Tibial nerve (tissue), 4 donors: Measurements from ENCODE around the gene C4orf46. TPM values are rescaled to one million over a fixed set of nuclear protein-coding genes. Genes with fewer than 3 reads are reported as not detected.

Experiments
- DNase-seq, 2 donors: peaks; one replicate each; pipeline ENCODE4 v3.0.0-alpha.2; 2019; ENCODE audit warnings: low spot score in 2 of 2
- H3K27ac ChIP-seq, 4 donors: fragments of 200-600 bp; sonication (generic) in 3 of 4; one replicate each; pipeline ENCODE4 v1.5.1; 2017 to 2019; ENCODE audit warnings: mild to moderate bottlenecking in 1 of 4
- H3K27me3 ChIP-seq, 2 donors: fragments of 200-600 bp; sonication (generic) in 1 of 2; one replicate each; pipeline versions ENCODE4 v1.5.1 to v1.6.0; 2017 to 2019
- H3K36me3 ChIP-seq, 3 donors: fragments of 200-600 bp; sonication (generic); one replicate each; pipeline ENCODE4 v1.5.1; 2018 to 2019
- H3K4me1 ChIP-seq, 4 donors: fragments of 200-600 bp; sonication (generic) in 3 of 4; one replicate each; pipeline ENCODE4 v1.5.1; 2017 to 2019
- H3K4me3 ChIP-seq, 4 donors: fragments of 200-600 bp; sonication (generic) in 3 of 4; one replicate each; pipeline ENCODE4 v1.5.1; 2017 to 2019; ENCODE audit warnings: mild to moderate bottlenecking in 1 of 4, moderate library complexity in 1 of 4
- H3K9me3 ChIP-seq, 4 donors: fragments of 200-600 bp; sonication (generic) in 3 of 4; one replicate each; pipeline ENCODE4 v1.5.1; 2017 to 2019
- EP300 ChIP-seq, 2 donors: sonication (generic); formaldehyde crosslinking; IDR thresholded peaks; one replicate each; pipeline ENCODE4 v1.6.1; 2017; ENCODE audit warnings: antibody characterized with exemption in 2 of 2, mild to moderate bottlenecking in 1 of 2
- POLR2A ChIP-seq, 2 donors: fragments of 450-650 bp; IDR thresholded peaks; one replicate each; pipeline ENCODE4 v1.6.1; 2017; ENCODE audit warnings: antibody characterized with exemption in 2 of 2, mild to moderate bottlenecking in 2 of 2, moderate library complexity in 2 of 2
- WGBS, 2 donors: methylation state at CpG; one replicate each; pipeline ENCODE4 v1.1.5; 2018; 5-methylcytosine and 5-hydroxymethylcytosine counted together
- total RNA-seq, 4 donors: library from RNA; depleted of rRNA; stranded (reverse); fragments of >200 nt; gene quantifications; one replicate each; pipeline ENCODE4 v1.1.0, GENCODE V29; 2016
- TF ChIP-seq, protein P1 (sequence below), 5 experiments: fragments of 200-600 bp in 3 of 5; fragments of 450-650 bp in 2 of 5; sonication (generic) in 3 of 5; IDR thresholded peaks; one replicate each; pipeline ENCODE4 v1.5.1; 2016 to 2019; ENCODE audit warnings: antibody characterized with exemption in 5 of 5, mild to moderate bottlenecking in 3 of 5, moderate library complexity in 2 of 5

Gene C4orf46
- total RNA-seq, 4 donors from 2014 or later: 1.3 to 4.5 (median 2.9) TPM

DNA sequence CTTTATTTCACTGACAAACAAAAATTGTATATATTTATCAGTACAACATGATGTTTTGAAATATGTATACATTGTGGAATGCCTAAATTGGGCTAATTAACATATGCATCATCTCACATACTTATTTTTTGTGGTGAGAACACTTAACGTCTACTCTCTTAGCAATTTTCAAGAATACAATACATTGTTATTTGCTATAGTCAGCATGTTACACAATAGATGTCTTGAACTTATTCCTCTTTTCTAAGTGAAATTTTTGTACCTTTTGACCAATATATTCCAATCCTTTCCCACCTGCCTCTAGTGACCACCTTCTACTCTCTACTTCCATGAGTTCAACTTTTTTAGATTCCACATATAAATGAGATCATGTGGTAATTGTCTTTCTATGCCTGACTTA lies 35.1 kb downstream of the C4orf46 start:
- DNase-seq: no peak
- Histone ChIP-seq H3K4me3 (no peak overlapping the region), H3K4me1 (no peaks in the 10 kb centered on the region), H3K27me3 (no peaks in the 10 kb centered on the region), H3K36me3 (no peaks in the 10 kb centered on the region), H3K27ac (no peak overlapping the region), H3K9me3 (no peaks in the 10 kb centered on the region)
- 63 to 65% methylated on average over 1 of the region's 1 CpG for WGBS, 2 donors
- TF ChIP-seq, protein P1, sequence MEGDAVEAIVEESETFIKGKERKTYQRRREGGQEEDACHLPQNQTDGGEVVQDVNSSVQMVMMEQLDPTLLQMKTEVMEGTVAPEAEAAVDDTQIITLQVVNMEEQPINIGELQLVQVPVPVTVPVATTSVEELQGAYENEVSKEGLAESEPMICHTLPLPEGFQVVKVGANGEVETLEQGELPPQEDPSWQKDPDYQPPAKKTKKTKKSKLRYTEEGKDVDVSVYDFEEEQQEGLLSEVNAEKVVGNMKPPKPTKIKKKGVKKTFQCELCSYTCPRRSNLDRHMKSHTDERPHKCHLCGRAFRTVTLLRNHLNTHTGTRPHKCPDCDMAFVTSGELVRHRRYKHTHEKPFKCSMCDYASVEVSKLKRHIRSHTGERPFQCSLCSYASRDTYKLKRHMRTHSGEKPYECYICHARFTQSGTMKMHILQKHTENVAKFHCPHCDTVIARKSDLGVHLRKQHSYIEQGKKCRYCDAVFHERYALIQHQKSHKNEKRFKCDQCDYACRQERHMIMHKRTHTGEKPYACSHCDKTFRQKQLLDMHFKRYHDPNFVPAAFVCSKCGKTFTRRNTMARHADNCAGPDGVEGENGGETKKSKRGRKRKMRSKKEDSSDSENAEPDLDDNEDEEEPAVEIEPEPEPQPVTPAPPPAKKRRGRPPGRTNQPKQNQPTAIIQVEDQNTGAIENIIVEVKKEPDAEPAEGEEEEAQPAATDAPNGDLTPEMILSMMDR (IDR thresholded peaks at IDR 0.05): no peak
- TF ChIP-seq POLR2A (IDR thresholded peaks at IDR 0.05): no peak
- no peak for TF ChIP-seq EP300 (IDR thresholded peaks at IDR 0.05)

GRCh38 chr4:158630893-158631292 lies 40.8 kb downstream of the C4orf46 start:
- TF ChIP-seq, protein P1 (IDR thresholded peaks at IDR 0.05): no peak
- TF ChIP-seq POLR2A (IDR thresholded peaks at IDR 0.05): no peak
- no peak for TF ChIP-seq EP300 (IDR thresholded peaks at IDR 0.05)
- 30 to 31% methylated on average over 1 of the region's 1 CpG for WGBS, 2 donors

DNA sequence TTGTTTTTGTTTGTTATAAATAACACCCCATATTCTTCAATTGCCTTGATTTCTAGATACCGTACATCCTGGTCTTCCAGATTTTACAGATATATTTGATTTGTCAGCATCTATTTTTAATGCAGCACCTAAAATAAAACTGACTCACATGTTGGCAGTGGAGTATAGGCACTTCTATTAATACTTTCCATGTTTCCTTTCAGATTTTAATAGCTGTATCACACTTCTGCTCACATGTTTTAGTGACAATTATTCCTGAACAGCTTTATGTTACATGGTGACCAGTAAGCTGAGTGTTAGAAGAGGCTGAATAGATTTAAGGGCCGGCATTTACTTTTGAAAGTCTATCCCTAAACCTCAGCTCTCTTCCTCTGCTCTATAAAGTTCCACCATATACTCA lies 46.1 kb downstream of the C4orf46 start:
- Histone ChIP-seq H3K27me3 (no peaks in the 10 kb centered on the region), H3K36me3 (no peaks in the 10 kb centered on the region), H3K9me3 (no peaks in the 10 kb centered on the region), H3K27ac (no peak overlapping the region), H3K4me1 (peaks cover 0 to 4% (median 0%) of the 10 kb centered on the region in 4 donors), H3K4me3 (no peak overlapping the region)
- 67 to 70% methylated on average over 2 of the region's 2 CpGs for WGBS, 2 donors
- no peak for TF ChIP-seq EP300 (IDR thresholded peaks at IDR 0.05)
- TF ChIP-seq, protein P1 (IDR thresholded peaks at IDR 0.05): no peak
- no peak for TF ChIP-seq POLR2A (IDR thresholded peaks at IDR 0.05)
- DNase-seq: no peak

More at GRCh38 chr4:158630893-158631292, 40.8 kb downstream of the C4orf46 start:
- no peak for DNase-seq
- Histone ChIP-seq H3K36me3 (no peaks in the 10 kb centered on the region), H3K27ac (no peak overlapping the region), H3K4me3 (no peak overlapping the region), H3K4me1 (no peaks in the 10 kb centered on the region), H3K9me3 (no peaks in the 10 kb centered on the region), H3K27me3 (no peaks in the 10 kb centered on the region)

DNA sequence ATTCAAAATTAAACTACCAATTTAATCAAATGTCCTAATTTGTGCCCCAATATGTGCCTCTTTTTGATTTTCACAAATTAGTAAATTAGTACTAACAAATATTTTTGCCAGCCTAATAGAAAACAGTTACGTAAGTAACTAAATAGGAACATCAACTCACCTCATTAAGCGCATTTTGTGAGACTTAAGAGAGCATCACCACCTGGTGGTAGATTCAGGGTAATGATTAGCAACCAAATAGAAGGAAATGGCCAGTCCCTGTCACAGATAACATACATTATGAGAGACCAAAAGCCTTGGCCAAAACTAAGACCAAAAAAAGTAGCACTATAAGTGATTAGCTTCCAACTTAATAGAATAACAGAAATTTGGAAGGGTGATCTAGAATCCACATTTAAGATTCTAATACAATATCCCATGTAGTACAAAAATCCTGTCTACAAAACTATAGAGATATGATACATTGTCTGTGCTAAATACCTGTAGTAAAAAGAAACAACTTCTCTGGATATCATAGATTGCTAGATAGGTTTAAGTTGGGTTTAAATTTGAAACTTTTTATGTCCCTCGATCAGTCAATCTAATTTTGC lies 46.7 kb downstream of the C4orf46 start:
- 36 to 45% methylated on average over 3 of the region's 3 CpGs for WGBS, 2 donors
- no peaks in the 10 kb centered on the region for H3K36me3 ChIP-seq
- H3K27me3 ChIP-seq: no peaks in the 10 kb centered on the region
- TF ChIP-seq EP300 (IDR thresholded peaks at IDR 0.05) (no peak), POLR2A (IDR thresholded peaks at IDR 0.05) (no peak)
- TF ChIP-seq, protein P1 (IDR thresholded peaks at IDR 0.05): peak; percentile 46 to 77 (median 50)
- peaks cover 0 to 4% (median 0%) of the 10 kb centered on the region in 4 donors for H3K4me1 ChIP-seq
- no peaks in the 10 kb centered on the region for H3K9me3 ChIP-seq
- no peak overlapping the region for H3K4me3 ChIP-seq
- peak in 1 of 2 donors; percentile 57 for DNase-seq
- no peak overlapping the region for H3K27ac ChIP-seq

GRCh38 chr4:158622251-158622650 lies 49.4 kb downstream of the C4orf46 start:
- Histone ChIP-seq H3K4me3 (no peak overlapping the region), H3K4me1 (peaks cover 0 to 4% (median 0%) of the 10 kb centered on the region in 4 donors), H3K36me3 (no peaks in the 10 kb centered on the region), H3K9me3 (no peaks in the 10 kb centered on the region), H3K27ac (no peak overlapping the region), H3K27me3 (no peaks in the 10 kb centered on the region)
- no peak for TF ChIP-seq POLR2A (IDR thresholded peaks at IDR 0.05)
- TF ChIP-seq EP300 (IDR thresholded peaks at IDR 0.05): no peak
- TF ChIP-seq, protein P1 (IDR thresholded peaks at IDR 0.05): no peak
- no peak for DNase-seq
- WGBS, 2 donors: 89 to 93% methylated on average over 3 of the region's 3 CpGs
